Neural progenitor cell (in vitro differentiated cells): Measurements from ENCODE around the gene FYB2.

ENCODE experiments used
- CTCF ChIP-seq: fragments of 200-600 bp; sonication (generic); IDR thresholded peaks from 2 replicates; pipeline ENCODE4 v1.5.1; 2017; ENCODE audit warnings: antibody characterized with exemption, mild to moderate bottlenecking
- EZH2 ChIP-seq: fragments of 200-600 bp; sonication (generic); IDR thresholded peaks from 2 replicates; pipeline ENCODE4 v1.6.1; 2017; ENCODE audit warnings: antibody characterized with exemption, mild to moderate bottlenecking, moderate library complexity
- EZH2phosphoT487 ChIP-seq: fragments of 200-600 bp; sonication (generic); IDR thresholded peaks from 2 replicates; pipeline ENCODE4 v1.6.1; 2017; ENCODE audit warnings: antibody characterized with exemption

GRCh38 chr1:56712150-56712549, 107.1 kb downstream of the FYB2 start:
- no peak for TF ChIP-seq CTCF
- TF ChIP-seq EZH2 = no peak
- TF ChIP-seq EZH2phosphoT487 = no peak
